ENCODE data around the gene BOD1L1.

BOD1L1 gene

DNA sequence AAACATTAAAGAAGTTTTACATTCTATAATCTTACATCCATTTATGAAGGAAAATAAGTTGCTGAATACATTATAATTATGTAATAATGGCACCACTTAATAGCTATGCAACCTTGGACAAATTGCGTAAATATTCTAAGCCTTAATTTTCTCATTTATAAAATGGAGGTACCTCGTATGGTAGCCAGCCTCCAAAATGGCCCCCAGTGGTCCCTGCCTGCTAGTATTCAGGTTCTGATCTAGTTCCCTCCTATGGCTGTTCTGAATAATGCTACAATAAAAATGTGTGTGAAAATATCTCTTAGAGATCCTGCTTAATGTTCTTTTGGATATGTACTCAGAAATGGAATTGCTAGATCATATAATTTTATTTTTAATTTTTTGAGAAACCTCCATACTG, 72.2 kb downstream of the BOD1L1 start:
- no peak overlapping the region for H3K4me3 ChIP-seq (ENCODE audit: low read length)
- no peak for TF ChIP-seq ZNF274 (IDR thresholded peaks at IDR 0.05; ENCODE audit: low read depth, low read length)

GRCh38 chr4:13553081-13553480, 74.4 kb downstream of the BOD1L1 start:
- no peak overlapping the region for H3K4me3 ChIP-seq (ENCODE audit: low read length)
- no peak for TF ChIP-seq ZNF274 (IDR thresholded peaks at IDR 0.05; ENCODE audit: low read depth, low read length)

GRCh38 chr4:13548984-13549546, 78.5 kb downstream of the BOD1L1 start:
- no peak for TF ChIP-seq ZNF274 (IDR thresholded peaks at IDR 0.05; ENCODE audit: low read depth, low read length)

GRCh38 chr4:13548059-13548983, 79.2 kb downstream of the BOD1L1 start:
- TF ChIP-seq ZNF274 (IDR thresholded peaks at IDR 0.05; ENCODE audit: low read depth, low read length), result no peak
- H3K4me3 ChIP-seq (ENCODE audit: low read length), result peak overlapping the region; percentile 56; the same call in 1 of the 2 replicates

More at GRCh38 chr4:13548984-13549546, 78.5 kb downstream of the BOD1L1 start:
- peak overlapping the region; percentile 66; the same call in 1 of the 2 replicates for H3K4me3 ChIP-seq (ENCODE audit: low read length)

GRCh38 chr4:13547485-13548041, 80.0 kb downstream of the BOD1L1 start:
- peak overlapping the region; percentile 56; the same call in 1 of the 2 replicates for H3K4me3 ChIP-seq (ENCODE audit: low read length)
- no peak for TF ChIP-seq ZNF274 (IDR thresholded peaks at IDR 0.05; ENCODE audit: low read depth, low read length)

- H3K4me3 ChIP-seq (ENCODE audit: low read length), result peak overlapping the region; percentile 56; the same call in 1 of the 2 replicates
- TF ChIP-seq ZNF274 (IDR thresholded peaks at IDR 0.05; ENCODE audit: low read depth, low read length), result no peak
Observed at GRCh38 chr4:13546941-13547484, 80.5 kb downstream of the BOD1L1 start.

GRCh38 chr4:13546142-13546940, 81.2 kb downstream of the BOD1L1 start:
- H3K4me3 ChIP-seq (ENCODE audit: low read length), result no peak overlapping the region; the same call in 1 of the 2 replicates
- no peak for TF ChIP-seq ZNF274 (IDR thresholded peaks at IDR 0.05; ENCODE audit: low read depth, low read length)

GRCh38 chr4:13545394-13545808, 82.1 kb downstream of the BOD1L1 start:
- no peak overlapping the region; the same call in 1 of the 2 replicates for H3K4me3 ChIP-seq (ENCODE audit: low read length)
- TF ChIP-seq ZNF274 (IDR thresholded peaks at IDR 0.05; ENCODE audit: low read depth, low read length), result no peak

- peak overlapping the region; percentile 63 for H3K4me3 ChIP-seq (ENCODE audit: low read length)
- no peak for TF ChIP-seq ZNF274 (IDR thresholded peaks at IDR 0.05; ENCODE audit: low read depth, low read length)
Observed at GRCh38 chr4:13544606-13545393, 82.7 kb downstream of the BOD1L1 start.

GRCh38 chr4:13543839-13544605, 83.5 kb downstream of the BOD1L1 start, which contains the start of gene NKX3-2:
Gene NKX3-2, minus strand, starts transcription at chr4:13544508. Its CDS starts 94 bp downstream, at chr4:13544414.
- no peak for TF ChIP-seq ZNF274 (IDR thresholded peaks at IDR 0.05; ENCODE audit: low read depth, low read length)
- peak within 1 kb of the TSS; percentile 63 for H3K4me3 ChIP-seq (ENCODE audit: low read length)

DNA sequence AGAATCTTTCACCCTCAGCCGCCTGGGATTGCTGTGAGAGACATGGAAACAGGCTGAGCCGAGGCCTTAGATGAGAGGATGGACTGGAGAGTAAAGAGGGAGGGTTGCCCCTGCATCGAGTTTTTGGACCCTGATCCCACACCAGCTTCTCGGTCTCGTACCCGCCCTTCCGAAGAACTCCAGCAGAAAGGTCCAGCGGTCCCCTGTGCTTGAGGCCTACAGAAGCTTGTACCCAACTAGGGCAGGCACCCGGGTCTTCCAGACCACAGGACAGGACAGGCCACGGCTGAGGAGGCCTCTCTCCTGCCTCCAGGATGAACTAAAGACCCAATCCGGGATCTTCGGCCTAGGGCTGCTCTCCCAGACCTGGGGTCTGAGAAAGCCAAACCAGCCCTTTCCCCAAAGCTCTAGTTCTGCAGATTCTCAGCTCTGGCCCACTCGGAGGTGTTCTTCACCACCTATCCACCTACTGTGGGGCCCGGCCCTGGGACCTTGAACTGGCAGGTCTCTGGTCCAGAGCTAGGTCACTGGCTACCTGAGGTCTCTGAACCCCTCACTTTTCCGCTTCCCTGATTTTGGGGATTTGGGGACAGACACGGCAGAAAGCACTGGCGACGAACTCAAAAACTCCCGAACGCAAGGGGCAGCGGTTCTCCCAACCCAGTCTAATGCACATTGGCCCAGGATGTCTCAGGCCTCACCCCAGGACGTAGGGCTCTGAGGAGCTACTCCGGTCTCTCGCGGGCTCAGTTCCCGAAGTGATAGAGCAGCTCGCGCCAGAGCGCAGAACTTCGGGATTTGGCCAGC, 84.3 kb downstream of the BOD1L1 start:
- no peak for TF ChIP-seq ZNF274 (IDR thresholded peaks at IDR 0.05; ENCODE audit: low read depth, low read length)
- H3K4me3 ChIP-seq (ENCODE audit: low read length), result no peak overlapping the region

Measured in GM08714 (cell line).